ENCODE data around the gene NOP14.

DNA sequence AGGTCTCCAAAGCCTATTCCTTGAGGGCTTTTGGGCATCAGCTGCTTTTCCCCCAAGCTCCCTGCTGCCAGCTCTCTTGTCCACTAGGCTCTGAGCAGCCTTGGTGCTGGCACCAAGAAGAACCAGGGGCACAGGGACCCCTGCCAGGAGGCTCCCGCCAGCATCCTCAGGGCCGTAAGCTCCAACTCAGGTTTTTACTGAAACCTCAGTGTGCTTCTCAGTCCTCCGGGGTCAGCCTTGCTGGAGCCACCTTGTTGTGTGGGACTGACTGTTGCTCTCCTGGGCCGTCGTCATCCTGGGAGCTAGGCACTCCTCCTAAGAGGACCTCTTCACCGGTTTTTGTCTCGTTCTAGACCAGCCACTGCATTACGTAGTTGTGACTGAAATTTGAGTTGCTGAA is 38.9 kb downstream of the NOP14 start:
- TF ChIP-seq, protein P1, sequence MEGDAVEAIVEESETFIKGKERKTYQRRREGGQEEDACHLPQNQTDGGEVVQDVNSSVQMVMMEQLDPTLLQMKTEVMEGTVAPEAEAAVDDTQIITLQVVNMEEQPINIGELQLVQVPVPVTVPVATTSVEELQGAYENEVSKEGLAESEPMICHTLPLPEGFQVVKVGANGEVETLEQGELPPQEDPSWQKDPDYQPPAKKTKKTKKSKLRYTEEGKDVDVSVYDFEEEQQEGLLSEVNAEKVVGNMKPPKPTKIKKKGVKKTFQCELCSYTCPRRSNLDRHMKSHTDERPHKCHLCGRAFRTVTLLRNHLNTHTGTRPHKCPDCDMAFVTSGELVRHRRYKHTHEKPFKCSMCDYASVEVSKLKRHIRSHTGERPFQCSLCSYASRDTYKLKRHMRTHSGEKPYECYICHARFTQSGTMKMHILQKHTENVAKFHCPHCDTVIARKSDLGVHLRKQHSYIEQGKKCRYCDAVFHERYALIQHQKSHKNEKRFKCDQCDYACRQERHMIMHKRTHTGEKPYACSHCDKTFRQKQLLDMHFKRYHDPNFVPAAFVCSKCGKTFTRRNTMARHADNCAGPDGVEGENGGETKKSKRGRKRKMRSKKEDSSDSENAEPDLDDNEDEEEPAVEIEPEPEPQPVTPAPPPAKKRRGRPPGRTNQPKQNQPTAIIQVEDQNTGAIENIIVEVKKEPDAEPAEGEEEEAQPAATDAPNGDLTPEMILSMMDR (IDR thresholded peaks at IDR 0.05) = no peak
- no peak for TF ChIP-seq POLR2A (IDR thresholded peaks at IDR 0.05)
